ENCODE results near the gene GTF2H2C. TPM values are rescaled to one million over a fixed set of nuclear protein-coding genes. Genes with fewer than 3 reads are reported as not detected.
"Not testable (repeated sequence)": the region's sequence is repeated elsewhere in the genome, so short reads cannot be mapped to it uniquely, and the experiment has no call there.

The GTF2H2C gene
- polyA plus RNA-seq, 4 donors: 5.7 to 61.2 (median 16.0) TPM

GRCh38 chr5:69596114-69596840 lies 36.3 kb downstream of the GTF2H2C start:
- H3K27ac ChIP-seq (ENCODE audit: low read depth in 1 of 3, low read length in 2 of 3); H3K36me3 ChIP-seq (ENCODE audit: control insufficient read depth in 3 of 3, insufficient read depth in 2 of 3, low read depth in 1 of 3, low read length in 3 of 3); H3K9me3 ChIP-seq (ENCODE audit: control insufficient read depth in 2 of 2, insufficient read depth in 1 of 2, low read depth in 1 of 2, low read length in 1 of 2); FAIRE-seq; H3K4me1 ChIP-seq (ENCODE audit: control insufficient read depth in 3 of 3, insufficient read depth in 2 of 3, low read depth in 1 of 3, low read length in 2 of 3); H3K27me3 ChIP-seq (ENCODE audit: control insufficient read depth in 3 of 3, insufficient read depth in 3 of 3, low read length in 3 of 3); DNase-seq; H3K4me3 ChIP-seq (ENCODE audit: low read depth in 1 of 3, low read length in 3 of 3): not testable (repeated sequence)
- WGBS, 3 donors: 60 to 83% (median 67%) methylated on average over 1 of the region's 7 CpGs

- FAIRE-seq; H3K9me3 ChIP-seq (ENCODE audit: control insufficient read depth in 2 of 2, insufficient read depth in 1 of 2, low read depth in 1 of 2, low read length in 1 of 2); H3K36me3 ChIP-seq (ENCODE audit: control insufficient read depth in 3 of 3, insufficient read depth in 2 of 3, low read depth in 1 of 3, low read length in 3 of 3); H3K27me3 ChIP-seq (ENCODE audit: control insufficient read depth in 3 of 3, insufficient read depth in 3 of 3, low read length in 3 of 3); H3K4me3 ChIP-seq (ENCODE audit: low read depth in 1 of 3, low read length in 3 of 3); H3K27ac ChIP-seq (ENCODE audit: low read depth in 1 of 3, low read length in 2 of 3); DNase-seq; H3K4me1 ChIP-seq (ENCODE audit: control insufficient read depth in 3 of 3, insufficient read depth in 2 of 3, low read depth in 1 of 3, low read length in 2 of 3): not testable (repeated sequence)
- WGBS, 3 donors: no CpG with 5 or more reads among the region's 6 CpGs
Measured at GRCh38 chr5:69601947-69602346, 42.0 kb downstream of the GTF2H2C start.

- DNase-seq; H3K36me3 ChIP-seq (ENCODE audit: control insufficient read depth in 3 of 3, insufficient read depth in 2 of 3, low read depth in 1 of 3, low read length in 3 of 3); H3K27me3 ChIP-seq (ENCODE audit: control insufficient read depth in 3 of 3, insufficient read depth in 3 of 3, low read length in 3 of 3); H3K4me3 ChIP-seq (ENCODE audit: low read depth in 1 of 3, low read length in 3 of 3); H3K4me1 ChIP-seq (ENCODE audit: control insufficient read depth in 3 of 3, insufficient read depth in 2 of 3, low read depth in 1 of 3, low read length in 2 of 3); FAIRE-seq; H3K9me3 ChIP-seq (ENCODE audit: control insufficient read depth in 2 of 2, insufficient read depth in 1 of 2, low read depth in 1 of 2, low read length in 1 of 2); H3K27ac ChIP-seq (ENCODE audit: low read depth in 1 of 3, low read length in 2 of 3): not testable (repeated sequence)
- WGBS, 3 donors: 80 to 93% (median 90%) methylated on average over 3 of the region's 6 CpGs
Measured at GRCh38 chr5:69606839-69607238, 46.8 kb downstream of the GTF2H2C start.

- H3K4me1 ChIP-seq (ENCODE audit: control insufficient read depth in 3 of 3, insufficient read depth in 2 of 3, low read depth in 1 of 3, low read length in 2 of 3); H3K36me3 ChIP-seq (ENCODE audit: control insufficient read depth in 3 of 3, insufficient read depth in 2 of 3, low read depth in 1 of 3, low read length in 3 of 3); H3K4me3 ChIP-seq (ENCODE audit: low read depth in 1 of 3, low read length in 3 of 3); H3K9me3 ChIP-seq (ENCODE audit: control insufficient read depth in 2 of 2, insufficient read depth in 1 of 2, low read depth in 1 of 2, low read length in 1 of 2); H3K27ac ChIP-seq (ENCODE audit: low read depth in 1 of 3, low read length in 2 of 3); FAIRE-seq; H3K27me3 ChIP-seq (ENCODE audit: control insufficient read depth in 3 of 3, insufficient read depth in 3 of 3, low read length in 3 of 3); DNase-seq: not testable (repeated sequence)
- no CpG with 5 or more reads among the region's 1 CpG for WGBS, 3 donors
Measured at GRCh38 chr5:69607750-69608149, 47.8 kb downstream of the GTF2H2C start.

- not testable (repeated sequence) for DNase-seq; H3K4me3 ChIP-seq (ENCODE audit: low read depth in 1 of 3, low read length in 3 of 3); H3K27ac ChIP-seq (ENCODE audit: low read depth in 1 of 3, low read length in 2 of 3); H3K4me1 ChIP-seq (ENCODE audit: control insufficient read depth in 3 of 3, insufficient read depth in 2 of 3, low read depth in 1 of 3, low read length in 2 of 3); H3K36me3 ChIP-seq (ENCODE audit: control insufficient read depth in 3 of 3, insufficient read depth in 2 of 3, low read depth in 1 of 3, low read length in 3 of 3); H3K27me3 ChIP-seq (ENCODE audit: control insufficient read depth in 3 of 3, insufficient read depth in 3 of 3, low read length in 3 of 3); FAIRE-seq; H3K9me3 ChIP-seq (ENCODE audit: control insufficient read depth in 2 of 2, insufficient read depth in 1 of 2, low read depth in 1 of 2, low read length in 1 of 2)
- no CpG with 5 or more reads among the region's 6 CpGs for WGBS, 3 donors
Measured at GRCh38 chr5:69608861-69609496, 49.0 kb downstream of the GTF2H2C start.

GRCh38 chr5:69614843-69615242 lies 54.9 kb downstream of the GTF2H2C start:
- not testable (repeated sequence) for H3K4me3 ChIP-seq (ENCODE audit: low read depth in 1 of 3, low read length in 3 of 3); H3K27ac ChIP-seq (ENCODE audit: low read depth in 1 of 3, low read length in 2 of 3); DNase-seq; FAIRE-seq; H3K27me3 ChIP-seq (ENCODE audit: control insufficient read depth in 3 of 3, insufficient read depth in 3 of 3, low read length in 3 of 3); H3K36me3 ChIP-seq (ENCODE audit: control insufficient read depth in 3 of 3, insufficient read depth in 2 of 3, low read depth in 1 of 3, low read length in 3 of 3); H3K4me1 ChIP-seq (ENCODE audit: control insufficient read depth in 3 of 3, insufficient read depth in 2 of 3, low read depth in 1 of 3, low read length in 2 of 3); H3K9me3 ChIP-seq (ENCODE audit: control insufficient read depth in 2 of 2, insufficient read depth in 1 of 2, low read depth in 1 of 2, low read length in 1 of 2)
- WGBS, 3 donors: no CpG with 5 or more reads among the region's 7 CpGs

GRCh38 chr5:69631879-69632278 lies 71.9 kb downstream of the GTF2H2C start:
- H3K27me3 ChIP-seq (ENCODE audit: control insufficient read depth in 3 of 3, insufficient read depth in 3 of 3, low read length in 3 of 3); H3K4me1 ChIP-seq (ENCODE audit: control insufficient read depth in 3 of 3, insufficient read depth in 2 of 3, low read depth in 1 of 3, low read length in 2 of 3); H3K4me3 ChIP-seq (ENCODE audit: low read depth in 1 of 3, low read length in 3 of 3); FAIRE-seq; H3K36me3 ChIP-seq (ENCODE audit: control insufficient read depth in 3 of 3, insufficient read depth in 2 of 3, low read depth in 1 of 3, low read length in 3 of 3); H3K27ac ChIP-seq (ENCODE audit: low read depth in 1 of 3, low read length in 2 of 3); H3K9me3 ChIP-seq (ENCODE audit: control insufficient read depth in 2 of 2, insufficient read depth in 1 of 2, low read depth in 1 of 2, low read length in 1 of 2): not testable (repeated sequence)
- peak in 1 of 2 donors; percentile 0 for DNase-seq
- 94 to 96% (median 94%) methylated on average over 6 to 7 of the region's 9 CpGs for WGBS, 3 donors
